ENCODE results near the gene PSIP1.
"Not testable (repeated sequence)": the region's sequence is repeated elsewhere in the genome, so short reads cannot be mapped to it uniquely, and the experiment has no call there.

PSIP1 gene

DNA sequence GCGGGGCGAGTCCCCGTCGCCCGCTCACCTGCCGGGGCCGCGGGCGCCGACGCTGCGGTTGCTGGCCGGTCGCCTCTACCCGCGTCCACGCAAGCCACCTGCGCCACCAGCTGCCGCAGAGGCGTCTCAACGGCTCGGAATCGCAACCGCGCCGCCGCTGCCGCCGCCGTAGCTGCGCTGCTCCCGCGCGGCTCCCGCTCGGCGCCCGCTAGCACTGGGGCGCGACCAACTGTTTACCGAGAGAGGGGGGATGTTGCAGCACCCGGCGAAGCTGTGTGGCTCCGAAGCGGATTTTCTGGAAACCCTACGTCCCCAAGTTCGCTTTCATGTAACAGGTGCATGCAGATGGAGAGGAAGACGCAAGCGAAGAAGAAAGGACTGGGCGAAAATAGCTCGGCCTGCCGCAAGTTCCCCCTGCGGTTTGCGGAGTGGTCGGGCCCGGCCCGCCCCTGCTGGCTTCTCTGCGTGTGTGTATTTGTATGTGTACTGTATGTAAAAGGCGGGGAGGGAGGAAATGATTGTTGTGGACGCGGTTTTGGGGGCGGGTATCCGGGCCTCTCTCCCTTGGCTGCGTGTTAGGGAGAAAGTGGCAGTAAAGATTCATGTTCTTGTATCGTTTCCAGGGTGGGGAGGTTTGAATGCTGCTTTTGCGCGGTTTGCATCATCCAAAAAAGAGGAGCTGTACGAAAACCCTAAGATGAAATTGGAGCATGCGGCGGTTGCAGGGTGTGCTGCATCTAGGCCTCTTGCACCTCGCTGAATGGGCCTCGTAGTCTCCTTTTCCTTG, at the start of gene PSIP1:
TSS of gene PSIP1 (minus strand) at position 182 of the 787 bp plus-strand sequence. CDS start 782 bp downstream, outside the sequence.
- DNase-seq (ENCODE audit: low spot score) = peak; percentile 90

DNA sequence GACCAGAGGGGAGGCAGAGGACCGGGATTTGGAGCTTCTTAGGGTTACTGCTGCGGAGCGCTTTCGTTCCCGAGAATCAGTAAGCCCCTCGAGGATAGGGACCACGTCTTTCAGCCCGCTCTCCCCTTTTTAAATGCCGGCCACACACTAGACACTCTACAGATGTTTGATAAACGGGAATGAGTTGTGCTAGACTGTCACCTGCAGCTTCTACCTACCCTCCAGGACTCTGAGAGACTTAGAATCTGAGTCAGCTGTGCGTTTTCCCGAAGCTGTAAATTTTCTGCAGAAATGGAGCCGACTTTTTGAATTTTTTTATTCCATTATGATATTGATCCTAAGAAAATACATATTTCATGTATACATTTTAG, 42.7 kb upstream of the PSIP1 start:
- DNase-seq (ENCODE audit: low spot score) = no peak

DNA sequence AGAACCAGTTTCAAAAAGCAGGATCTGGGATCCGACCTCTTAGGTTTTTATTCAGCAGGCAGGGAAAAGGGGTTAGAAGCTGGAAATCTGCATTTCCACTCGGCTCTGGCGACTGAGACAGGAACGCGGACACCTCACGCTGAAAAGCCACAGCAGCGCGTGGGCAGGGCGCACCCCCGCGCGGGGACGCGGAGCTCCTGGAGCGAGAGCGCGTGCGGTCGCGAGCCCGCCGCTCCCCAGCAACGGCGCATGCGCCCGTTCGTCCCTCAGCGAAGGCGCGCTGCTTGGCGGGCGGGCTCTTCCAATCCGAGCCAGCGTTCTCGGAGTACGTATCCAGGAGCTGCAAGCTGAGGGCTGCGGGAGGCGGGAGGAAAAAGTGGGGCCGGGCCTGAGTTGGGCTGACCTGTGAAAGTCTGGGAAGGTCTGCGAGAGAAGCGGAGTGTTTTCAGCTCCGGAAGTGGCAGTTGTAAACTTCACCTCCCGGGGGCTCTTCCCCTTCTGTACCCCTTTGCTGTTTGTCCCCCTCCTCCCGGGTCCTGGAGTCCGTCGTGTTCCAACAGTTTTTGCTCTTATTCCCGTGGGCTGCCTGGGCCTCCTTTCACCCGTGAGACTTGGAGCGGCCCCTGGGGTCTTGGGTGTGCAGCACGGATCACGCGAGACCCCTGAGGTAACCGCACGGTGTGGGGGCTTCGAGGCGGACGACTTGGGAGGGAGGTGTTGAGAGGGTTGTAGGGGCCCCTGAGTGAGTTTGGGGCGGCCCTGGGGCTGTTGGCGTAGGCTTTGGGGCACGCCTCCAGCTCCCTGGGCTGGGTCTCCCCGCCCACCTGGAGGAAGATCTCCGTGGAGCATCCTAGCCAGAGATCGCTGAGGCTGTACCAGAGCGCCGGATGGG, 42.1 kb upstream of the PSIP1 start, which contains the start of gene CCDC171:
TSS of gene CCDC171 (plus strand) at position 408 of the 892 bp plus-strand sequence. CDS start 11,046 bp downstream, outside the sequence.
- DNase-seq (ENCODE audit: low spot score) = peak; percentile 45

DNA sequence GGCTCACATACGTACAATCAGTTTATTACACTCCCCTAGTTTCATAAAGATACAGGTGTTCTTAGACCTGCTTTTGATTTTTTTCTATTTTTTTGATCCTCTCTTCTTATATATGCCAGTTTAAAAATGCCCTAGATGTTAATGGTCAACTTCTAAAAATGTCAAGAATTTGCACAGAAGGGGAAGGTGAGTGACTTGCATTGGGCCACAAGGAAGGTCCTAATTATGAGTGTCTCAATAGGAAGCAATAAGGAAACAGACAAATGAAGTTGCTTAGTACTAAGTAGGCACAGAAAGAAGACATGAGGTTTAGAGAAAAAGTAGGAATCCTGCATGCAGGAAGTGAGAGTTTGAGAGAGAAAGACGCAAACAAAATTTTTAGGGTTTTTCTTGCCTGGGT, 38.8 kb upstream of the PSIP1 start:
- no peak for DNase-seq (ENCODE audit: low spot score)

DNA sequence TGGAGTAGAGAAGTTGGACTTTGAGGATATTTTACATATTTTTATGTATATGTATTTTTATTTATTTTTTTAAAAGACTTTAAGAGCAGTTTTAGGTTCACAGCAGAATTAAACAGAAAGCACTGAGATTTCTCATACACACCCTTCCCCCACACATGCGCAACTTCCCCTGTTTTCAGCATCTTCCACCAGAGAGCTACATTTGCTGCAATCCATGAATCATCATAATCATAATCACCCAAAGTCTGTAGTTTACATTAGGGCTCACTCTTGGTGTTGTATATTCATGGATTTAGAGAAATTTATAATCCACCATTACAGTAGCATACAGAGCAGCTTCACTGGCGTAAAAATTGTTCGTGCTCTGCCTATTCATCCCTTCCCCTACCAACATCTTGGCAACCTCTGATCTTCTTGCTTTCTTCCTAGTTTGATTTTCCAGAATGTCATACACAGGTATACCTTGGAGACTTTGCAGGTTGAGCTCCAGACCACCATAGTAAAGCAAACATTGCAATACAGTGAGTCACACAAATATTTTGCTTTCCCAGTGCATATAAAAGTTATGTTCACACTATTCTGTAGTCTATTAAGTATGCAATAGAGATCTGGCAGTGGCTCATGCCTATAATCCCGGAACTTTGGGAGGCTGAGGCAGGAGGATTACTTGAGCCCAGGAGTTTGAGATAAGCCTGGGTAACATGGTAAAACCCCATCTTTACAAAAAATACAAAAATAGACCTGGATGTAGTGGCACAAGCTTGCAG, 32.5 kb upstream of the PSIP1 start:
- DNase-seq (ENCODE audit: low spot score) = no peak

DNA sequence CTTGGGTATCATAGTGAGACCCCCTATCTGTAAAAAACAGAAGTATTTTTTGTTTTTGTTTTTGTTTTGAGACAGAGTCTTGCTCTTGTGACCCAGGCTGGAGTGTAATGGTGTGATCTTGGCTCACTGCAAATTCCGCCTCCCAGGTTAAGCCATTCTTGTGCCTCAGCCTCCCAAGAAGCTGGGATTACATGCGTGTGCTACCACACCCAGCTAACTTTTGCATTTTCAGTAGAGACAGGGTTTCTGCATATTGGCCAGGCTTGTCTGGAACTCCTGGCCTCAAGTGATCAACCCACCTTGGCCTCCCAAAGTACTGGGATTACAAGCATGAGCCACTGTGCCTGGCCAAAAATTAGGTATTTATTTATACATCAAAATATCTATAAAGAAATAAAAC, 31.9 kb upstream of the PSIP1 start:
- DNase-seq (ENCODE audit: low spot score) = no peak

DNA sequence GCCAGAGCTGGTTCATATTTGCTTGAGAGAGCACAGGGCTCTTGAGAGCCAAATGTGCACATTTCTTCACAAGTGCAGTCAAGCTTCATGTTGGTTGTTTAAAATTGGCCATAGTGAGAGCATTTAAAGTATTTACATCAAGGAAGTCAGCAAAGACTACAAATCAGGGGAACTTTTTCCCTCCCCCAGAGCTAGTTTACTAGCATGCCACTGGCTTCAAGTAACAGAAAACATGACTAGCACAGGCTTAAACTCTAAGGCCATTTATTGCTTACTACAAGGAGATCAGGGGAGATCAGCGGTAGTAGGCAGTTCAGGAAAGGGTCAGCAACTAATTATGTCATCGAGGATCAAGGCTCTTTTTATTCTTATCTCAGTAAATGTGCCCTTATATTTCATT, 31.1 kb upstream of the PSIP1 start:
- no peak for DNase-seq (ENCODE audit: low spot score)

DNA sequence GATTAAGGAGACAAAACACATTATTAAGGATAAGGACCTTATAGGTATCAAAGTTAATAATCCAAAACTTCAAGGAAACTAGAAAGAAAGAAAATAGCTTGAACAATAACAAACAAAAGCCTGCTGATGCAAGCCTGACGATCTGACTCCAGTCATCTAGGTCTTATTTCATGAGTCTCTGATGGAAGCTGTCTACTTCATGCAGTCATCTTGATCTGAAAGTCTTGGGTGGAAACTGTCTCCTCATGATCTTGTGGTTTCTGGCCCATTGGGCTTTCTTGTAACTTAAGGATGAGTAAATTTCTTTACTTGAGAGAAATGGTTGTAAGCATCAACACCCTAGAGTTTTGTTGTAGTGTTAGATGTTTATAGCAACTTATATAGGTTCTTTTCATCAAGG, 20.6 kb upstream of the PSIP1 start:
- DNase-seq (ENCODE audit: low spot score) = no peak

DNA sequence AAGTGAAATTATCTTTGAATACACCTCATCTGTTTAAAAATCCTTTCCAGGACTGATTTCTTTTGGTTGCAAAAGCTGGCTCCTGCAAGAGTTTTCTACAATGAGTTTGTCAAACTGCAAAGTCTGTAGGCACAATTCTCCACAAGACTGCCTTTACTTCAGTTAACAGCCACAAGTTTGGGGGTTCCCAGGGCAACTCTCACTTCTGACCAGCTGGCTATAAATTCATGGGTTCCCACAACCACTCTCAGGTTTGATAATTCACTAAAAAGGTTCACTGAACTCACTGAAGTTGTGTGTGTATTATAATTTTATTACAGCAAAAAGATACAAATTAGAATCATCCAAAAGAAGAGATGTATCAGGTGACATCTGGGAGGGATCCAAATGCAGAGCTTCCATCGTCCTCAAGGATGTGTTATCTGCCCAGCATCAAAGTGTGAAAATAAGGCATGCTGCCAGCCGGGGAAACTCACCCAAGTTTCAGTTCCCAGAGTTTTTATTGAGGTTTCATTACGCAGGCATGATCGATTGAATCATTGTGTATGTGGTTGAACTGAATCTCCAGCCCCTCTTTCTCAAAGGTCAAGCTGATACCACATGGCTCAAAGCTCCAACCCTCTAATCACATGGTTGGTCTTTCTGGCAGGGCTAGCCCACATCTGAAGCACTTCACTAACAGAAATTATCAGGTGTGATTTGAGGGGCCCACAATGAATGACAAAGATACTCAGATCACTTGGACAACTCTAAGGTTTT, 19.0 kb upstream of the PSIP1 start:
- DNase-seq (ENCODE audit: low spot score) = no peak

DNA sequence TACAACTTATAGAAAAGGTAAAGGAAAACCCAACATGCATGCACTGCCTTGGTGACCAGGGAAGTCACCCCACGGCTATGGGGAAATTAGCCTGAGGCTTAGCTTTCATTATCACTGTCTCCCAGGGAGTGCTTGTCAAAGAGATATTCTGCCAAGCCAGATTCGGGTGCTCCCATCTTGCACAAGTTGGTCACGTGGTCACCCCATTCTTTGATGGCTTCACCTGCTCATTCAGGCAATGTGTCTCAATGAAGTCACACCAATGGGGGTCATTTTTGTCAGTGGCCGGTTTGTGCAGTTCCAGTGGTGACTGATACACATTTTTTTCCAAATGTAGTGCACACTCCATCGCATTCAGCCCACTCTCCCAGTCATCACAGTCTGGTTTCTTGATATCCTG, 16.3 kb upstream of the PSIP1 start:
- DNase-seq (ENCODE audit: low spot score) = not testable (repeated sequence)

DNA sequence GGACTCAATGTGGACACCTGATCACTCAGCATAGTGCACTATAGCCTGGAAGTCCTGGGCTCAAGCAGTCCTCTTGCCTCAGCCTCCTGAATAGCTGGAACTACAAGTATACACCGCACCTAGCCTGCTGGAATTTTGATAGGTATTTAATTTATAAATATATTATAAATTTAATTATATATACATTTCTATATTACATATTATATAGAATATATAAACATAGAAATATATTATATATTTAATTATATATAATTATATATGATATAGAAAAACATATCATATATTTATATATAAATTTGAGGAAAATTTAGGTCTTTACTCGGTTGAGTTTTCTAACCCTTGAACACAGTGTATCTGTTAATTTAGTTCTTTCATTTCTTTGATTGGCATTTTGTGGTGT, 15.2 kb upstream of the PSIP1 start:
- no peak for DNase-seq (ENCODE audit: low spot score)

DNA sequence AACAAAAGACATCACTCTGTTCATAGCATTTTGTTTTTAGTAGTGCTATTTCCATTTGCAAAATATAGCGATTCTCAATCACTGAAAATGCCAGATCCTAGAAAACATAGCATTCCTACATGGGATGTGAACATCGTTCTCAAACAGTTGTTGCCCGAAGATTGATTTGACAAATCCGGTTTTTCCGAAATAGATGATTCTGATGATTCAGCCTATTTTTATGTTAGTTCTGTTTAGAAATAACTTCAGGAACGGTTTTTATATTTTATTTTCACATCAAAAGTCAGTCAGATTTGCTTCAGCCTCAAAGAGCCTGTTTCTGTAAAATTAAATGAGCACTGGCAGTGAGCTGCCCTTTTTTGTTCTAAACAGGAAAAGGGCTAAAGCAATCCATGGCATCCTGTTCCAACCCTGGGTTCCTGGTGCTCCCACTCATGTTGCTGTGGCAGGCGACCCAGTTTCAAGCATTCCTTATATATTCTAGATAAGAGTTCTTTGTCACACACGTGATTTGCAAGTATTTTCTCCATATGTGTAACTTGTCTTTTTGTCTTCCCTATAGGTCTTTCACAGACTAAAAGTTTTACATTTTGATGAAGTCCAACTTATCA, 14.2 kb upstream of the PSIP1 start:
- DNase-seq (ENCODE audit: low spot score) = no peak

DNA sequence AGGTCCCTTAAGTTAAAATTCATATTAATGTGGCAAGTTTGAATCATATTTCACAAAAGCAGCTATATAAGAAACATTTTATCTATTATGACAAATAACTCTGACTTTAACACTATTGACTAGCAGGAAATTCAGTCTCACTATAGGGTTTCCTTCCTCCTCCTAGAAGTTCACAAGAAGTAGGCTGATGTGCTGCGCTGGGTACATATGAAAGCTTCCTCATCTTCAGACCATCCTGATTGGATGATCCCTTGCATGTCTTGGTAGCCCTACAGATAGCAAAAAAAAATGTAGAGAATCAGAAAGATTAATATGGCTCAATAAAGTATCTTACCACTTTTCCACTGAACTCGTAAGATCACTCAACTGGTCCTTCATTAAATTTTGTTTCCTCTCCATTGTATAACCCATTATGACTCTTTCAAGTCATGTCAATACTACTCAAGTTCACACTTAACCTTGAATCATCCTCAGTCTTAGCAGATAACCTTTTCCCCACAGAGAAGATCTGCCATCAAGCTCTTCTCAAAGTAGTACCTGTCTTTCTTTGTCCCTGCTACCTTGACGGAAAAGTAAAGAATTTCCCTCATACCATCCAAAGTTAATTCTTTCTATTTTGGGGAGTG, 11.5 kb upstream of the PSIP1 start:
- DNase-seq (ENCODE audit: low spot score) = no peak

DNA sequence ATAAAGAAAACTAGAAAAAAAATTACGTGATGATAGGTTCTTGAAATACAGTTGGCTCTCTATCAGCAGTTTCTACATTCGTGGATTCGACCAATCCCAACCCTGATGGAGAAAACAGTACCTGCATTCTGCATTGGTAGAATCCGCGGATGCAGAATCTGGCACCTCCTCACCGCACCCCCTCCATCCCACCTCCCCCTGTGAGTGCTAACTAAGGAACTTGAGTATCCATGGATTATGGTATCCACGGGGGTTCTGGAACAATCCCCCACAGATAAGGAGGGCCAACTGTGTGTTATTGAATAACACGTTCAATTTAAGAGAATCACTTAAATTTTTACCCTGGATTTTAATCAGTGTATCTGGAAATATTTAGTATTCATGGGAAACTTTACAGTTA, 10.5 kb upstream of the PSIP1 start:
- DNase-seq (ENCODE audit: low spot score) = no peak

DNA sequence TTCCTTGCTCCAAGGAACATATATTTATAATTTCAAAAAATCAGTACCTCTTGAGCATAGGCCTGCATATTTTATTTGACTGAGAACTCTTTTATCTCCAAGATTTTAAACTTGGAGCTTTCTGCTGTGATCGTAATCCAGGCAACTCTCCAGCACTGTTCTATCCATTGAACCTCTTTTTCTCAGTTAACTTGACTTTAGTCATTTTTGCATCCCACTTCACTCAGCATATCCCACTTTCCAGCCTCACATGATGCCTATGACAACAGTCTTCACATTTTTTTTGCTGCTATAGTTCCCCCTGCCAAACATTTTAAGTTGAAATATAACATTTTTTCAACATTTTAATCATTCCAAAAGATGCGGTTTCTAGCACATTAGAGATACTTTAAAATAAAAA, 9.1 kb upstream of the PSIP1 start:
- DNase-seq (ENCODE audit: low spot score) = no peak

DNA sequence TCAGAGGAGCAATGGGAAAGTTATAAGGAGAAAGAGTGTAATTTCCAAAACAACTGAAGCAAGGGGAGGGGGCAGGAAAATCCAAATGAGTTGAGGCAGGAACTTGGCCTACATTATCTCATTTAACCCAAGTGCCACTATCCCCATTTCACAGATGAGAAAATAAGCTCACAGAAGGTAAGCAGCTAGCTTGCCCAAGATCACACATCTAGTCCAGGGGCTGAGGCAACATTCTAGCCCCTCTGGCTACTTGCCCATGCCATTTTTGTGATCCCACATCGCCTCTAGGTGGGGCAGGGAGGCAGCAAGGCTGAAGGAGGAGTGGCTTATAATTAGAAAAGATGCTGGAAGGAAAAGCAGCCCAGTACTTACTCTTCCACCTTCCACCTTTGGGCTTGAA, 2.6 kb upstream of the PSIP1 start:
- no peak for DNase-seq (ENCODE audit: low spot score)

DNA sequence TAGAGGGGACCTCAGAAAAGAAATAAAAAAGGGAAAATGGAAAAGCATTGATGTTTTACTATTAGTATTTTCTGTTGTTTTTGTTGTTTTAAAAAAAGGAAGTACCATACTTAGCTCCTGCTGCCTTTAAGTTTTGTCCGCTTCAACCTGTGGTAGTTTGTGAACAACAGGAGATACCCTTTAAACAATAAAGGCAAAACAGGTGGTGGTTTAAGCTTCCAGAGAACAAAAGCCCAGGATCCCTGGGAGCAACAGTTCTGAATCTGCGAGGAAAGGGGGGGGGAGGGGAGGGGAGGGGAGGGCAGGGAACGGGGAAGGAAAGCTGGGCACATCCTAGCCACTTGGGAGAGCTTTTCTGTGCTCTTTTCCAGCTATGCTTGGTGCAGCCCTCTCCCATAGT, 2.1 kb upstream of the PSIP1 start:
- no peak for DNase-seq (ENCODE audit: low spot score)

DNA sequence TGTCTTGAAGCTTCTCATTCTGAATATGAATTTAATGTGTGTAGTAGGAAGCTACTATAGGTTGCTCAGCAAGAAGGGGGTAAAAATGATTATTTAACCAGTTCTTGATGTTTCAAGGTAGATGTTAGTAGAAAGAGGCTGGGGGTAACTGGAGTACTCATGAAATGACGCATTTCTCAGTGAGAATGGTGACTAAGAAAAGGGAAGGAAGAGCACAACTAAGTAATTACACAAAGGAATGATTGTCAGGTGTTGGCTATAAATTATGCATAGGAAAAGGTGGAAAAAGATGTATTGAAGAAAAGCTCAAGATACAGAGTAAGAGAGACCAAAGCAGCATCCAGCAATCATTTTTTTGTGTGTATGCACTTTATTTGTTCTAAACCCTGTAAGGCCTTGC, 1.4 kb upstream of the PSIP1 start:
- no peak for DNase-seq (ENCODE audit: low spot score)

DNA sequence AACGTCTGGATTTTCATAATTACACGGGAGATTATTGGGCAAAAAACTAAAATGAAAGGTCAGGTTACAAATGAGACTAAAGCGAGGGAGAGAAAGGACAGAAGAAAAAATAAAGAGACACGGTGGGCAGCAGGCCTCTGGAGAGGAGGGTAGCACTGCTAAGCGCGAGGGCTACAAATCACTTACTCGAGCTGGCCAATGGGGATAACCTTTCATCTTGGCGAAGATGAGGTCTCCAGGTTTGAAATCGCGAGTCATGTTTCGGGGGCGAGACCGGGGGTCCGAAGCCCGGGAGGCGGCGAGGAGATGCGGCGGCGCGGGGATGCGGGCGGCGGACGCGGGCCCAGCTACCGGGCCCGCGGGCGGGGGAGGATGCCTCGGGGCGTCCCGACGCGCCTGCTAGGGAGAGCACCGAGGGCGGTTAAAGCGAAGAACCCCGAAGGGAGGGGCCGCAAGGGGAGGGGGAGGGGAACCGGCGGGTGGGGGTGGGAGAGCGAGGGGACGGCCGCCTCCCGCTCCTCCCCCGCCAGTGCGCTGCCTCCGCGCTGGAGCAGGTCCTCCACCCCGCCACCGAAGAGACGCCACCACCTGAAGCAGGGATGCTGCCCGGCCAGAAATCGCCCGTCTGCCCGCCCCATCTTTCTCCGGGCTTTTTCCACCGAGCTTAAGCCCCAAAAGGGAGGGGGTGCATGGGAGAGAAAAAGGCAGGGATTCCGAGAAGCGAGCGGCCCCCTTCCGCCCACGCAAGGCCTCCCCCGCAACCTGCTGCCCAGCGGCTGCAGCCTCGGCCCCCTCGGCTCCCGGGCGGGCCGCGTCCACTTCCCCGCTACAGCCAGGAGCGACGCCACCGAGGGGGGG, 610 bp downstream of the PSIP1 start:
- DNase-seq (ENCODE audit: low spot score) = peak; percentile 53

DNA sequence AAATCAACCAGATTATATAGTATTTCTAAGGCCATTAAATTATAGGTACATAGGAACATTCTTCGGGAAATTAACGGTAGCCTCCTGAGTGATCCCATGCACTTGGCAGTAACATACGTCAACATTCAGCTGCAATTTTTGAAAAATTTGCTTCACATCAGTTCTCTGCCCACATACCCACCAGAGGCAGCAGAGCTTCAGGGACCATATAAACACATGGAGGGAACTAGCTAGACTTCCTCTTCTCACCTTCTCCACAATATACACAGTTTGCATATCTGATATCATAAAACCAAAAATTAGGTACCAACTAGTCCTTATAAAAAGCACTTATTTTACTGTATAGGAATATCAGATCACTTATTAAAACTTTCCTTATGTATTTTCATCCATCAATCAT, 4.8 kb downstream of the PSIP1 start:
- DNase-seq (ENCODE audit: low spot score) = no peak

Data from hematopoietic multipotent progenitor cell treated with erythropoietin and hydrocortisone succinate and interleukin-3 and kit ligand, for 17 days (in vitro differentiated cells).